Fibroblast of villous mesenchyme (primary cell): ENCODE measurements around the gene ABCG1. TPM values are rescaled to one million over a fixed set of nuclear protein-coding genes. Genes with fewer than 3 reads are reported as not detected.

Source experiments
- DNase-seq: peaks from one replicate; pipeline ENCODE4 v3.0.0-alpha.2; 2010; ENCODE audit warnings: low read depth
- H3K4me3 ChIP-seq: 2 replicates; pipeline ENCODE4 v1.5.1; 2011; ENCODE audit warnings: low read depth, mild to moderate bottlenecking, low read length
- CTCF ChIP-seq: IDR thresholded peaks from 2 replicates; pipeline ENCODE4 v1.5.1; 2012; ENCODE audit warnings: low read depth, mild to moderate bottlenecking, low read length; ENCODE audit not compliant: insufficient read depth
- total RNA-seq: library from RNA; depleted of rRNA; stranded (reverse); fragments of >200 nt; gene quantifications from 2 replicates; pipeline ENCODE4 v1.2.3, GENCODE V29; 2012

ABCG1 gene
- total RNA-seq, 1 donor, result 0.43 TPM

- H3K4me3 ChIP-seq, result no peak overlapping the region
- no peak for DNase-seq
- TF ChIP-seq CTCF, result no peak
Observed at GRCh38 chr21:42305707-42306147, 86.8 kb downstream of the ABCG1 start.

- H3K4me3 ChIP-seq, result no peak overlapping the region
- DNase-seq, result no peak
- TF ChIP-seq CTCF, result no peak
Observed at GRCh38 chr21:42306366-42307035, 87.6 kb downstream of the ABCG1 start.

GRCh38 chr21:42307106-42307505, 88.2 kb downstream of the ABCG1 start:
- TF ChIP-seq CTCF, result no peak
- no peak for DNase-seq
- H3K4me3 ChIP-seq, result no peak overlapping the region

- no peak overlapping the region for H3K4me3 ChIP-seq
- no peak for TF ChIP-seq CTCF
- DNase-seq, result no peak
Observed at GRCh38 chr21:42308161-42308913, 89.4 kb downstream of the ABCG1 start.

- H3K4me3 ChIP-seq, result no peak overlapping the region
- no peak for TF ChIP-seq CTCF
- DNase-seq, result no peak
Observed at GRCh38 chr21:42308914-42309752, 90.2 kb downstream of the ABCG1 start.

- H3K4me3 ChIP-seq, result no peak overlapping the region
- DNase-seq, result peak; percentile 8
- TF ChIP-seq CTCF, result peak; percentile 68
Observed at GRCh38 chr21:42309753-42310213, 90.8 kb downstream of the ABCG1 start.
